CD4-positive, alpha-beta T cell (primary cell): ENCODE measurements around the gene STARD8. TPM values are rescaled to one million over a fixed set of nuclear protein-coding genes. Genes with fewer than 3 reads are reported as not detected.
"Not testable (repeated sequence)": the region's sequence is repeated elsewhere in the genome, so short reads cannot be mapped to it uniquely, and the experiment has no call there.

Experiments used
- ATAC-seq: fragments of 200-7000 bp; cut with Tn5 transposase; one replicate; pipeline ENCODE4 v1.10.0; 2022; ENCODE audit warnings: mild to moderate bottlenecking; ENCODE audit not compliant: poor library complexity
- CTCF ChIA-PET: fragments of 350-600 bp; sonication (Branson Sonifier 250); formaldehyde crosslinking; loops from one replicate; lab custom pipeline; 2021; ENCODE audit warnings: antibody characterized with exemption, inconsistent platforms; lab: Charles Lee
- POLR2A ChIA-PET: fragments of 350-600 bp; sonication (Branson Sonifier 250); formaldehyde crosslinking; loops from one replicate; lab custom pipeline; 2021; ENCODE audit warnings: antibody characterized with exemption, inconsistent platforms; lab: Charles Lee
- DNase-seq, 14 experiments: peaks; one replicate each; pipeline ENCODE4 v3.0.0-alpha.2; 2013 to 2020; ENCODE audit warnings: mixed read lengths in 2 of 14
- H3K27ac ChIP-seq, 2 donors: one replicate each; pipeline versions ENCODE4 v1.5.1 to v1.7.0; 2013; ENCODE audit warnings: low read length in 2 of 2, low read depth in 1 of 2, mild to moderate bottlenecking in 1 of 2
- H3K27me3 ChIP-seq, 2 experiments: 1 replicate in 1 of 2; 2 replicates in 1 of 2; pipeline versions ENCODE4 v1.6.1 to v1.7.0; 2013; ENCODE audit warnings: low read length in 2 of 2, control low read depth in 1 of 2, mild to moderate bottlenecking in 1 of 2, moderate library complexity in 1 of 2; ENCODE audit not compliant: insufficient read depth in 2 of 2, control insufficient read depth in 1 of 2
- H3K36me3 ChIP-seq: one replicate; pipeline ENCODE4 v1.6.1; 2013; ENCODE audit warnings: low read length, control low read depth; ENCODE audit not compliant: insufficient read depth
- H3K4me1 ChIP-seq: one replicate; pipeline ENCODE4 v1.6.1; 2013; ENCODE audit warnings: low read length, control low read depth; ENCODE audit not compliant: insufficient read depth
- H3K4me3 ChIP-seq: one replicate; pipeline ENCODE4 v1.5.1; 2013; ENCODE audit warnings: mild to moderate bottlenecking, low read length, moderate library complexity
- H3K9me3 ChIP-seq, 2 experiments: 1 replicate in 1 of 2; 2 replicates in 1 of 2; pipeline versions ENCODE4 v1.6.1 to v1.7.0; 2013; ENCODE audit warnings: low read length in 2 of 2, mild to moderate bottlenecking in 2 of 2, control low read depth in 1 of 2, moderate library complexity in 1 of 2; ENCODE audit not compliant: control insufficient read depth in 1 of 2, insufficient read depth in 1 of 2
- H3K27ac Mint-ChIP-seq: one replicate; pipeline ENCODE4 v1.8.0; 2020; ENCODE audit warnings: mixed read lengths
- H3K27me3 Mint-ChIP-seq: one replicate; pipeline ENCODE4 v1.8.0; 2021; ENCODE audit warnings: mixed read lengths
- H3K36me3 Mint-ChIP-seq: one replicate; pipeline ENCODE4 v1.8.0; 2021; ENCODE audit warnings: low read depth, mixed read lengths
- H3K4me1 Mint-ChIP-seq: one replicate; pipeline ENCODE4 v1.8.0; 2021; ENCODE audit warnings: low read depth, mixed read lengths
- H3K4me3 Mint-ChIP-seq: one replicate; pipeline ENCODE4 v1.8.0; 2020; ENCODE audit warnings: mild to moderate bottlenecking, mixed read lengths
- H3K9me3 Mint-ChIP-seq: one replicate; pipeline ENCODE4 v1.8.0; 2020; ENCODE audit warnings: mixed read lengths
- CTCF ChIP-seq: fragments of 200-600 bp; IDR thresholded peaks from one replicate; pipeline ENCODE4 v1.8.0; 2022; ENCODE audit warnings: antibody characterized with exemption, mild to moderate bottlenecking
- intact Hi-C, 2 experiments: fragments of 100-400 bp; cut with DNase I in 1 of 2; cut with micrococcal nuclease in 1 of 2; formaldehyde crosslinking; loops; one replicate each; pipeline versions ENCODE4 v1.15.1 to v1.9.0; 2023 to 2025; cut with DNase I, micrococcal nuclease
- total RNA-seq, 174 experiments: library from RNA in 2 of 174; stranded (reverse) in 2 of 174; gene quantifications; one replicate each; pipeline ENCODE4 v1.2.3 and lab custom pipeline; 2021 to 2026

STARD8 gene
- total RNA-seq, 2 experiments from 2014 or later: 0.22 to 0.25 TPM

GRCh38 chrX:68732906-68733493 lies 85.5 kb downstream of the STARD8 start:
- Mint-ChIP-seq H3K27me3 (peaks cover 22% of the 10 kb centered on the region), H3K4me3 (no peak overlapping the region), H3K27ac (no peak overlapping the region), H3K36me3 (no peaks in the 10 kb centered on the region), H3K9me3 (no peaks in the 10 kb centered on the region), H3K4me1 (no peaks in the 10 kb centered on the region)
- DNase-seq (peak; percentile 24 to 70 (median 52)), ATAC-seq (peak; percentile 37)
- intact Hi-C loops: loop anchor here (2.0 to 10.0 kb wide), 4 partner anchors 490 to 1362 kb away; no protein-coding TSS in a partner anchor
- Histone ChIP-seq H3K27me3 (peaks cover 0 to 6% of the 10 kb centered on the region in 2 experiments), H3K4me1 (no peaks in the 10 kb centered on the region), H3K36me3 (no peaks in the 10 kb centered on the region), H3K4me3 (no peak overlapping the region), H3K9me3 (no peaks in the 10 kb centered on the region), H3K27ac (no peak overlapping the region)
- peak; percentile 41 for TF ChIP-seq CTCF
- POLR2A ChIA-PET: interaction anchor here (1.0 kb wide), 1 partner anchor 74 kb away, joined by 3 read pairs; no protein-coding TSS in a partner anchor
- CTCF ChIA-PET: interaction anchor here (1.0 kb wide), 1 partner anchor 489 kb away, joined by 3 read pairs; no protein-coding TSS in a partner anchor

GRCh38 chrX:68735266-68735665 lies 87.8 kb downstream of the STARD8 start:
- ChIA-PET POLR2A (no interaction called here), CTCF (no interaction called here)
- Mint-ChIP-seq H3K9me3 (no peaks in the 10 kb centered on the region), H3K4me1 (no peaks in the 10 kb centered on the region), H3K4me3 (no peak overlapping the region), H3K36me3 (no peaks in the 10 kb centered on the region), H3K27me3 (peaks cover 22% of the 10 kb centered on the region), H3K27ac (no peak overlapping the region)
- no peaks in the 10 kb centered on the region for H3K9me3 ChIP-seq
- DNase-seq: no peak
- no peak for TF ChIP-seq CTCF
- no peak overlapping the region for H3K27ac ChIP-seq
- H3K36me3 ChIP-seq: no peaks in the 10 kb centered on the region
- peaks cover 0 to 6% of the 10 kb centered on the region in 2 experiments for H3K27me3 ChIP-seq
- H3K4me1 ChIP-seq: no peaks in the 10 kb centered on the region
- intact Hi-C loops: loop anchor here in 1 of 2 experiments (10.0 kb wide), 1 partner anchor 1360 kb away; no protein-coding TSS in a partner anchor
- no peak overlapping the region for H3K4me3 ChIP-seq
- no peak for ATAC-seq

DNA sequence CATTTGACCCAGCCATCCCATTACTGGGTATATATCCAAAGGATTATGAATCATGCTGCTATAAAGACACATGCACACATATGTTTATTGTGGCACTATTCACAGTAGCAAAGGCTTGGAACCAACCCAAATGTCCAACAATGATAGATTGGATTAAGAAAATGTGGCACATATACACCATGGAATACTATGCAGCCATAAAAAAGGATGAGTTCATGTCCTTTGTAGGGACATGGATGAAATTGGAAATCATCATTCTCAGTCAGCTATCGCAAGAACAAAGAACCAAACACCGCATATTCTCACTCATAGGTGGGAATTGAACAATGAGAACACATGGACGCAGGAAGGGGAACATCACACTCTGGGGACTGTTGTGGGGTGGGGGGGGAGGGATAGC lies 94.4 kb downstream of the STARD8 start:
- intact Hi-C loops, H3K27ac ChIP-seq, H3K9me3 Mint-ChIP-seq, ATAC-seq, DNase-seq, H3K4me1 ChIP-seq, H3K4me3 Mint-ChIP-seq, H3K27ac Mint-ChIP-seq, H3K36me3 Mint-ChIP-seq, H3K27me3 ChIP-seq, H3K36me3 ChIP-seq, H3K27me3 Mint-ChIP-seq, H3K9me3 ChIP-seq, H3K4me3 ChIP-seq, CTCF ChIA-PET, POLR2A ChIA-PET, H3K4me1 Mint-ChIP-seq: not testable (repeated sequence)

- H3K4me1 ChIP-seq: no peaks in the 10 kb centered on the region
- no peaks in the 10 kb centered on the region for H3K36me3 Mint-ChIP-seq
- no peaks in the 10 kb centered on the region for H3K9me3 ChIP-seq
- no peak for TF ChIP-seq CTCF
- H3K27ac Mint-ChIP-seq: no peak overlapping the region
- no peak overlapping the region for H3K4me3 ChIP-seq
- no peaks in the 10 kb centered on the region for H3K27me3 Mint-ChIP-seq
- ATAC-seq: no peak
- no peak for DNase-seq
- POLR2A ChIA-PET: no interaction called here
- no peak overlapping the region for H3K27ac ChIP-seq
- no peaks in the 10 kb centered on the region for H3K4me1 Mint-ChIP-seq
- no peaks in the 10 kb centered on the region for H3K27me3 ChIP-seq
- no peaks in the 10 kb centered on the region for H3K9me3 Mint-ChIP-seq
- H3K4me3 Mint-ChIP-seq: no peak overlapping the region
- H3K36me3 ChIP-seq: no peaks in the 10 kb centered on the region
- CTCF ChIA-PET: no interaction called here
- intact Hi-C loops: no loop called here
These were observed 96.3 kb downstream of the STARD8 start for GRCh38 chrX:68743754-68744153.
